Type B pancreatic cell (in vitro differentiated cells): ENCODE measurements around the gene SSR1. TPM values are rescaled to one million over a fixed set of nuclear protein-coding genes. Genes with fewer than 3 reads are reported as not detected.

Source experiments
- DNase-seq: peaks from one replicate; pipeline ENCODE4 v3.0.0; 2021; ENCODE audit warnings: mixed read lengths; ENCODE audit not compliant: unreplicated experiment; ENCODE audit errors: extremely low spot score
- H3K27ac Mint-ChIP-seq: 2 replicates; pipeline ENCODE4 v1.8.0; 2021; ENCODE audit warnings: mild to moderate bottlenecking, mixed read lengths
- H3K27me3 Mint-ChIP-seq: 2 replicates; pipeline ENCODE4 v1.8.0; 2021; ENCODE audit warnings: mixed read lengths
- H3K36me3 Mint-ChIP-seq: 2 replicates; pipeline ENCODE4 v1.8.0; 2021; ENCODE audit warnings: mixed read lengths
- H3K4me1 Mint-ChIP-seq: one replicate; pipeline ENCODE4 v1.8.0; 2021; ENCODE audit warnings: mixed read lengths; ENCODE audit not compliant: unreplicated experiment
- H3K4me3 Mint-ChIP-seq: 2 replicates; pipeline ENCODE4 v1.8.0; 2021; ENCODE audit warnings: mild to moderate bottlenecking, mixed read lengths
- H3K9me3 Mint-ChIP-seq: 2 replicates; pipeline ENCODE4 v1.8.0; 2021; ENCODE audit warnings: mixed read lengths
- total RNA-seq: library from RNA; stranded (reverse); gene quantifications from 2 replicates; pipeline ENCODE4 v1.2.1, GENCODE V29; 2021; ENCODE audit warnings: low replicate concordance
- TF ChIP-seq, protein P1 (sequence below): fragments of 200-600 bp; sonication (generic); conservative IDR thresholded peaks from 2 replicates; pipeline ENCODE4 v1.5.0; 2021; ENCODE audit warnings: antibody characterized with exemption, mild to moderate bottlenecking

Gene SSR1
- total RNA-seq, 1 donor from 2014 or later: 124 TPM

DNA sequence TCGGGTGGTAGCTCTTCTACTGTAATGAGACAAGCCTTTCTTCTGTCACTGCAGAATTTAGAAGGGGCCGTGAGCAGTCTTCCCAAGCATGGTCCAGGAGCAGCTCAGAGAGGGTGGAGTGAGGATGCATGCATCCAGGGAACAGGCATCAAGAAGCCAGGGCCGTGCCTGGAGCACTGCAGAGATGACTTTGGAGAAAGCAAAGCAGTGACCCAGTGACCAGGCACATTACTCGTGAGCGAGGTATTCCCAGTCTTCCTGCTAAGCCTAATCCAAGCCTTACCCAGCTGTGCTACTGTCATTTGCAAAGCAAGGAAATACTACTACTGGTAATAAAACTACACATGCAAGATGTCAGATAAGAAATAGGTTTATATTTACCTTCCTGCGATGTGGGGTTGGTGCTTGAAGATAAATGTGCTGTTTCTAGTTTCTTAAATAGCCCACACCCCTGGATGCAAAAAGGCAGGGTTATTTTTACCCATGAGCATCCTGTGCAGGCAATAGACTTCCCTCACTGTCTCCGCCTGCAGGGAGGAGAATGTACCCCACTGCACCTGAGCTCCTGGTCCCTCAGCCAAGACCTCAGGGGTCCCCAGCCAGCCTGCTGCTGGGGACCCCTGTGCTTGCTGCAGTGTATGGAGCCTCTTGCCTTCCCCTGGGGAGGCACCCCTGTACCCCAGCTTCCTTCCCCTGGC lies 62.9 kb downstream of the SSR1 start:
- no peak for DNase-seq
- Mint-ChIP-seq H3K36me3 (no peaks in the 10 kb centered on the region), H3K9me3 (no peaks in the 10 kb centered on the region), H3K27me3 (no peaks in the 10 kb centered on the region), H3K4me3 (no peak overlapping the region), H3K4me1 (no peaks in the 10 kb centered on the region), H3K27ac (no peak overlapping the region)
- TF ChIP-seq, protein P1, sequence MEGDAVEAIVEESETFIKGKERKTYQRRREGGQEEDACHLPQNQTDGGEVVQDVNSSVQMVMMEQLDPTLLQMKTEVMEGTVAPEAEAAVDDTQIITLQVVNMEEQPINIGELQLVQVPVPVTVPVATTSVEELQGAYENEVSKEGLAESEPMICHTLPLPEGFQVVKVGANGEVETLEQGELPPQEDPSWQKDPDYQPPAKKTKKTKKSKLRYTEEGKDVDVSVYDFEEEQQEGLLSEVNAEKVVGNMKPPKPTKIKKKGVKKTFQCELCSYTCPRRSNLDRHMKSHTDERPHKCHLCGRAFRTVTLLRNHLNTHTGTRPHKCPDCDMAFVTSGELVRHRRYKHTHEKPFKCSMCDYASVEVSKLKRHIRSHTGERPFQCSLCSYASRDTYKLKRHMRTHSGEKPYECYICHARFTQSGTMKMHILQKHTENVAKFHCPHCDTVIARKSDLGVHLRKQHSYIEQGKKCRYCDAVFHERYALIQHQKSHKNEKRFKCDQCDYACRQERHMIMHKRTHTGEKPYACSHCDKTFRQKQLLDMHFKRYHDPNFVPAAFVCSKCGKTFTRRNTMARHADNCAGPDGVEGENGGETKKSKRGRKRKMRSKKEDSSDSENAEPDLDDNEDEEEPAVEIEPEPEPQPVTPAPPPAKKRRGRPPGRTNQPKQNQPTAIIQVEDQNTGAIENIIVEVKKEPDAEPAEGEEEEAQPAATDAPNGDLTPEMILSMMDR: no peak

DNA sequence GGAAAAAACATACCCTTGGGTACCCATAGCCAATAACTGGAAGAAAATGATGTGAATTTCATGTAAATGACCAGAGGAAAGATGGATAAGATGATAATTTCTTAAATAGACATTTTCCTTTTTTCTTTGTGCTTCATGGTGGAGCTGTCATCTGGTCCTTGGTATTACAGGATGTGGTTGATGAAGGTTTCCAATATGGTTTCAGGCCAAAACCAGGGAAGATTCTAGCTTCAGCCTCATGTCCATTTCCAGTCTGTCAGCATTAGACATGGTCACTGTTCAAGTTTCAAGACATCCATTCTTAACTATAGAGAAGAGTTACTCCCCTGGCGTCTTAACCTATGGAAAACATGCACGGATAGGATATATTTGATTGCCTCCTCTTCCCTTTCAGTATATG lies 63.6 kb downstream of the SSR1 start:
- H3K27ac Mint-ChIP-seq: no peak overlapping the region
- TF ChIP-seq, protein P1: no peak

DNA sequence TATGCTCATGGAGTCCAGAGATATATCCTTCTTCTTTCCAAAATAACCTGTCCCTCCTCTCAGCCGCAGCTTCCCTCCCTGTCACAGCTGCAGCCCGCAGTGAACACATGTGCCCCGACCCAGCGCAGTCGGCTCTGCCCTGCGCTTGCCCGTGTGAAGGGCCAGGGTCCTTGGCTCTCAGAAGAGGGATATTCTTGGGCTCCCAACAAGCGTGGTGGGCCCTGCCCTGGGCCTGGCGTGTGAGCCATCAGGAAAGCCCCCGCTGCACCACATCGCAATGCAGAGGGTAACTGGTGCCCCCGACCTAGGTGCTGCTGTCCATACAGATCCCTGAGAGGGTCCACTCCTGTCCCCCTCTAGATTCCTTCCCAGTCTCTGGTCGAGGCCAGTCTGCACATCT lies 65.2 kb downstream of the SSR1 start:
- Mint-ChIP-seq H3K9me3 (no peaks in the 10 kb centered on the region), H3K27ac (no peak overlapping the region), H3K4me1 (peaks cover 9% of the 10 kb centered on the region), H3K27me3 (no peaks in the 10 kb centered on the region), H3K4me3 (no peak overlapping the region), H3K36me3 (no peaks in the 10 kb centered on the region)
- TF ChIP-seq, protein P1: no peak
- DNase-seq: no peak

More for the DNA sequence above, 63.6 kb downstream of the SSR1 start:
- no peak for DNase-seq
- no peaks in the 10 kb centered on the region for H3K4me1 Mint-ChIP-seq
- no peaks in the 10 kb centered on the region for H3K27me3 Mint-ChIP-seq
- H3K4me3 Mint-ChIP-seq: no peak overlapping the region
- no peaks in the 10 kb centered on the region for H3K36me3 Mint-ChIP-seq
- no peaks in the 10 kb centered on the region for H3K9me3 Mint-ChIP-seq

DNA sequence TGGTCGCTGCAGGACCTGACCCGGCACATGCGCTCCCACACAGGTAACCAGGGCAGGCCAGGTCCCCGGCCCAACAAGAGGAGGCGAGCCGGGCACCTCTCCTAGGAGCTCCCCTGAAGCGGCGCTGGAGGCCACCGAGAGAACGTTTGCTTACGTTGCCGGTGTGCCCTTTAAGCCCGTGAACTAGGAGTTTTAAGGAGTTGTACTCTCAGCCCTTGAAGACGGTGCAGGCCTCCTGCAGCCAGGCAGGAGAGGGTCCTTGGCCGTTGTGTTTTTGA lies 65.9 kb downstream of the SSR1 start:
- Mint-ChIP-seq H3K27me3 (no peaks in the 10 kb centered on the region), H3K36me3 (no peaks in the 10 kb centered on the region), H3K9me3 (no peaks in the 10 kb centered on the region), H3K4me3 (no peak overlapping the region), H3K4me1 (peaks cover 14% of the 10 kb centered on the region), H3K27ac (no peak overlapping the region)
- DNase-seq: no peak
- TF ChIP-seq, protein P1: no peak

DNA sequence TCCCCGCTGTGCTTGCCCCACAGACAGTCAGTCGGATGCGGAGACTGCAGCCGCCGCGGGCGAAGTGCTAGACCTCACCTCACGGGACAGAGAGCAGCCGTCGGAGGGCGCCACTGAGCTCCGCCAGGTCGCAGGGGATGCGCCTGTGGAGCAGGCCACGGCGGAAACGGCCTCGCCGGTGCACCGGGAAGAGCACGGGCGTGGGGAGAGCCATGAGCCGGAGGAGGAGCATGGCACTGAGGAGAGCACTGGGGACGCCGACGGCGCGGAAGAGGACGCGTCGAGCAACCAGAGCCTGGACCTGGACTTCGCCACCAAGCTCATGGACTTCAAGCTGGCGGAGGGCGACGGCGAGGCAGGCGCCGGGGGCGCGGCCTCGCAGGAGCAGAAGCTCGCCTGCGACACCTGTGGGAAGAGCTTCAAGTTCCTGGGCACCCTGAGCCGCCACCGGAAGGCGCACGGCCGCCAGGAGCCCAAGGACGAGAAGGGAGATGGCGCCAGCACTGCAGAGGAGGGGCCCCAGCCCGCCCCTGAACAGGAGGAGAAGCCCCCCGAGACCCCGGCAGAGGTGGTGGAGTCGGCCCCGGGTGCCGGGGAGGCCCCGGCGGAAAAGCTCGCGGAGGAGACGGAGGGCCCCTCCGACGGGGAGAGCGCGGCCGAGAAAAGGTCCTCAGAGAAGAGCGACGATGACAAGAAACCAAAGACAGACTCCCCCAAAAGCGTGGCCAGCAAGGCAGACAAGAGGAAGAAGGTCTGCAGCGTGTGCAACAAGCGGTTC lies 66.4 kb downstream of the SSR1 start:
- DNase-seq: no peak
- Mint-ChIP-seq H3K36me3 (no peaks in the 10 kb centered on the region), H3K9me3 (no peaks in the 10 kb centered on the region), H3K27ac (no peak overlapping the region), H3K27me3 (no peaks in the 10 kb centered on the region), H3K4me3 (no peak overlapping the region), H3K4me1 (peaks cover 20% of the 10 kb centered on the region)
- TF ChIP-seq, protein P1: no peak
